Body of pancreas (tissue), 4 donors: ENCODE measurements around the gene CCND1. TPM values are rescaled to one million over a fixed set of nuclear protein-coding genes. Genes with fewer than 3 reads are reported as not detected.

ENCODE experiments used
- ATAC-seq: fragments of 150-250 bp; one replicate; pipeline ENCODE4 v1.9.1; 2016
- DNase-seq, 4 donors: peaks; one replicate each; pipeline ENCODE4 v3.0.0-alpha.2; 2019
- H3K27ac ChIP-seq, 4 donors: fragments of 200-600 bp; sonication (generic); 1 replicate in 3 of 4; 2 replicates in 1 of 4; pipeline versions ENCODE4 v1.5.1 to v1.6.1; 2016 to 2019; ENCODE audit warnings: mild to moderate bottlenecking in 1 of 4, mixed read lengths in 1 of 4, moderate library complexity in 1 of 4
- H3K27me3 ChIP-seq, 2 donors: fragments of 200-600 bp; sonication (generic); one replicate each; pipeline ENCODE4 v1.6.0; 2016; ENCODE audit warnings: mild to moderate bottlenecking in 1 of 2
- H3K36me3 ChIP-seq, 2 donors: fragments of 200-600 bp; sonication (generic); replicated peaks in 1 of 2; 2 replicates each; pipeline ENCODE4 v1.5.1; 2016; ENCODE audit warnings: low read depth in 2 of 2; ENCODE audit not compliant: insufficient read depth in 1 of 2
- H3K4me1 ChIP-seq: fragments of 200-600 bp; sonication (generic); one replicate; pipeline ENCODE4 v1.6.0; 2016
- H3K4me3 ChIP-seq, 2 donors: fragments of 200-600 bp; sonication (generic); 1 replicate in 1 of 2; 2 replicates in 1 of 2; pipeline ENCODE4 v1.5.1; 2016 to 2019
- H3K9me3 ChIP-seq, 3 donors: fragments of 200-600 bp; sonication (generic); 1 replicate in 2 of 3; 2 replicates in 1 of 3; pipeline ENCODE4 v1.5.1; 2016
- POLR2A ChIP-seq, 3 donors: fragments of 450-650 bp; IDR thresholded peaks; one replicate each; pipeline ENCODE4 v1.6.1; 2016; ENCODE audit warnings: antibody characterized with exemption in 3 of 3, mild to moderate bottlenecking in 2 of 3
- WGBS, 2 donors: methylation state at CpG; one replicate each; pipeline ENCODE4 v1.1.5; 2017; 5-methylcytosine and 5-hydroxymethylcytosine counted together
- intact Hi-C: fragments of 100-400 bp; cut with DNase I; formaldehyde crosslinking; loops from one replicate; pipeline ENCODE4 v1.15.1; 2023
- total RNA-seq, 2 donors: library from RNA; depleted of rRNA; stranded (reverse); fragments of >200 nt; gene quantifications; one replicate each; pipeline ENCODE4 v1.1.0, GENCODE V29; 2016
- TF ChIP-seq, protein P1 (sequence below), 7 experiments: fragments of 450-650 bp in 4 of 7; fragments of 200-600 bp in 3 of 7; sonication (generic) in 3 of 7; IDR thresholded peaks; one replicate each; pipeline ENCODE4 v1.5.1; 2016 to 2019; ENCODE audit warnings: antibody characterized with exemption in 7 of 7

The CCND1 gene
- total RNA-seq, 2 donors from 2014 or later = 90.3 to 201 TPM

DNA sequence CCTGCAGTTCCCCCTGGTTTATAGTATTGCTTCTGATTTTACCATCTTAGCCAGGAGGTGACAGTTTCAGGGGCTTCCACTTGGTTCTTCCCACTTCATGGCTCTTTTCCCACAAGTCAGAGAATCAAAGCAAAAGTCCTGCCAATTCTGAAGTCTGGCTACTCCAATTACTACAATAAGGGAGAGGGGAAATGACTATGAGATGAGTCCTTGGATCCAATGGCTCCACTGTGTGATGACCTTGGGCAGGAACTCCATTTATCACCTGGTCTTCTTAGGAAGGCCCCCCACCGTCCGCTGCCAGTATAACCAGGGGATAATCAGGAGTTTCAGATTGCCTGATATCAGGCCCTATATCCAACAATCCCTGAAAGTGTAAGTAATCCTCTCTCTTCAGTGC is 31.6 kb upstream of the CCND1 start:
- H3K36me3 ChIP-seq = no peaks in the 10 kb centered on the region
- ATAC-seq (no peak), DNase-seq (no peak)
- no peaks in the 10 kb centered on the region for H3K4me1 ChIP-seq
- H3K27ac ChIP-seq = no peak overlapping the region
- TF ChIP-seq, protein P1, sequence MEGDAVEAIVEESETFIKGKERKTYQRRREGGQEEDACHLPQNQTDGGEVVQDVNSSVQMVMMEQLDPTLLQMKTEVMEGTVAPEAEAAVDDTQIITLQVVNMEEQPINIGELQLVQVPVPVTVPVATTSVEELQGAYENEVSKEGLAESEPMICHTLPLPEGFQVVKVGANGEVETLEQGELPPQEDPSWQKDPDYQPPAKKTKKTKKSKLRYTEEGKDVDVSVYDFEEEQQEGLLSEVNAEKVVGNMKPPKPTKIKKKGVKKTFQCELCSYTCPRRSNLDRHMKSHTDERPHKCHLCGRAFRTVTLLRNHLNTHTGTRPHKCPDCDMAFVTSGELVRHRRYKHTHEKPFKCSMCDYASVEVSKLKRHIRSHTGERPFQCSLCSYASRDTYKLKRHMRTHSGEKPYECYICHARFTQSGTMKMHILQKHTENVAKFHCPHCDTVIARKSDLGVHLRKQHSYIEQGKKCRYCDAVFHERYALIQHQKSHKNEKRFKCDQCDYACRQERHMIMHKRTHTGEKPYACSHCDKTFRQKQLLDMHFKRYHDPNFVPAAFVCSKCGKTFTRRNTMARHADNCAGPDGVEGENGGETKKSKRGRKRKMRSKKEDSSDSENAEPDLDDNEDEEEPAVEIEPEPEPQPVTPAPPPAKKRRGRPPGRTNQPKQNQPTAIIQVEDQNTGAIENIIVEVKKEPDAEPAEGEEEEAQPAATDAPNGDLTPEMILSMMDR (IDR thresholded peaks at IDR 0.05) = no peak
- no peak for TF ChIP-seq POLR2A (IDR thresholded peaks at IDR 0.05)
- H3K9me3 ChIP-seq = peaks cover 0 to 6% (median 0%) of the 10 kb centered on the region in 3 donors
- 58 to 71% methylated on average over 2 of the region's 2 CpGs for WGBS, 2 donors
- H3K27me3 ChIP-seq = no peaks in the 10 kb centered on the region
- intact Hi-C loops = no loop called here
- no peak overlapping the region for H3K4me3 ChIP-seq

DNA sequence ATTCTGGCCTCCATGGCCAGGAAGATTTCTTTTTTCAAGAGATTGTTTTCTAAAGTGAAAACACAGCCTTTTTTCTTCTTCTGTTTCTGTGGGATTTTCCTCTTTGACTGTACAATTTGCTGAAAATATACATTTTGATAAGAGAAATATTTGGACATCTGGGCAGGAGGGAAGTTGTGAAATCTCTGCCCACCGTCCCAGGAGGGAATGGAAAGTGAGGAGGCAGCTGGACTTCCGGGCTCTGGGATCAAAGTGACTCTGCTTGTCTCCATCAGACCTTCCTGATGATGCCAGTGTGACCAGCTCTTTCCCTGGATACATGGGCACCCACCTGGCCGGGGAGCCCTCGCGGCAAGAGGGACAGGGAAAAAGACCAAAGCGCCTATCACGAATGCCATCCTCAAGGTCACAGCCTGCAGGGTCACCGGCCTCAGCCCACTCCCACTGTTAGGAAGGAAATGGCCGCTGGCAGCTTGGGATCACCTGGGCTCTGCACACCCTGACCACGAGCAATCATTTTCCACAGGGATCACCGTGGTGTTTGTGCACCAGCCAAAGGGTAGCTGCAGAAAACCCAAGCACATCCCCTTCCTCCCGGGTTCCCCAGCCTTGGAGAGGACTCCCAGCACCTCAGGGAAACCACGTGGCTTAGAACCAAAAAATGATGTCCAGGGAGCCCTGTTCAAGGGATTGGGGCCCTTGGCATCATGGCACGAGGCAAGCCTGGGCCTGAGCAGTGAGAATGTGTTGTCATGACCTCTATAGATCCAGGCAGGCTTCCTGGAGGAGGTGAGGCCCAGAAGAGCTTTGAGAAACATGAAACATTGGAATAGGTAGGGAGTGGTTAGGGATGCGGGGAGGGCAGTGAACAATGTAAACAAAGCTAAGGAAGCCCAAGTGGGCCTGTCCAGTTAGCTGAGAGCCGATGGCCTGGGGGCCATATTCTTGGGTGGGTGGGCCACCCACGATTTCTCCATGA is 29.1 kb upstream of the CCND1 start:
- no peaks in the 10 kb centered on the region for H3K36me3 ChIP-seq
- no peak overlapping the region for H3K4me3 ChIP-seq
- ATAC-seq (no peak), DNase-seq (no peak)
- H3K27me3 ChIP-seq = no peaks in the 10 kb centered on the region
- H3K4me1 ChIP-seq = no peaks in the 10 kb centered on the region
- H3K9me3 ChIP-seq = peaks cover 0 to 6% (median 0%) of the 10 kb centered on the region in 3 donors
- TF ChIP-seq, protein P1 (IDR thresholded peaks at IDR 0.05) = no peak
- no peak for TF ChIP-seq POLR2A (IDR thresholded peaks at IDR 0.05)
- intact Hi-C loops = no loop called here
- 53 to 72% methylated on average over 7 to 17 of the region's 17 CpGs for WGBS, 2 donors
- no peak overlapping the region for H3K27ac ChIP-seq

DNA sequence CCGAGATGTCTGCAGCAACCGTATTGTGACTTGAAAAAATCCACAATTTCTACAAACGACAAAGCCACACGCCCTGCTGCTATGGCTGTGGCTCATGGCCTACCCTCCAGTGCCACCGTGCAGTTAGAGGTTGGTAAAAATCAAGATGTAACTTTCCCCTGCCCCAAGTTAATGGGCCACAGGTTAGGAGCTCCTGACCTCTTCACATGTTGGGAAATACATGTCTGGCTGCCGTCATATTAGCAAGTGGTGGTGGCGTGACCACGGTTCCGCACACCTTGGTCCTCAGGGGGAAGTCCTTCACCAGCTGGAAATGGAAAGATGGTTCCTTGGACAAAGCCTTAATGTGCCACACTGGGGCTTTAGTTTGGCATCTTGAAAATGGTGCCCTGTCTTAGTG is 27.4 kb upstream of the CCND1 start:
- H3K4me1 ChIP-seq = no peaks in the 10 kb centered on the region
- no peak for DNase-seq
- TF ChIP-seq POLR2A (IDR thresholded peaks at IDR 0.05) = no peak
- TF ChIP-seq, protein P1 (IDR thresholded peaks at IDR 0.05) = no peak
- H3K9me3 ChIP-seq = peaks cover 0 to 6% (median 0%) of the 10 kb centered on the region in 3 donors
- intact Hi-C loops = no loop called here
- H3K36me3 ChIP-seq = no peaks in the 10 kb centered on the region
- ATAC-seq = no peak
- 80 to 86% methylated on average over 9 of the region's 9 CpGs for WGBS, 2 donors
- H3K4me3 ChIP-seq = no peak overlapping the region
- H3K27ac ChIP-seq = no peak overlapping the region
- no peaks in the 10 kb centered on the region for H3K27me3 ChIP-seq

DNA sequence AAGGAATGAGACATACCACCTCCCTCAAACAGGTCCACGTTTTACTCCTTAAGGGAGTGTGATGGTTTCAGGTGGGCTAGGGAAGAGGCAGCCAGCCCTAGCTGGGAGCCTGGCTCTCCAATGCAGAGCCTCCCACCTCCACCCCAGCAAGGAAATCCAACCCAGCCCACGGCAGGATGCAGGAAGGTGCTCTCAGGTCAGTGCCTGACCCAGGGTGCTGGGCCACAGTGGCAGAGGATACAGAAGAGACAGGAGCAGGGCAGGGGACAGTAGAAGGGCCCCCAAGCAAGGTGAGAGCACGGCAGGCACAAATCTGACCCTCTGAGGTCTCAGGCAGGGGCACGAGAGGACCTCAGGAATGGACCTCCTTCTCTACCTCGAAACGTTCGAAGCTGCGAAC is 26.9 kb upstream of the CCND1 start:
- 61 to 75% methylated on average over 7 to 8 of the region's 8 CpGs for WGBS, 2 donors
- ATAC-seq = no peak
- intact Hi-C loops = no loop called here
- peaks cover 0 to 6% (median 0%) of the 10 kb centered on the region in 3 donors for H3K9me3 ChIP-seq
- H3K4me1 ChIP-seq = no peaks in the 10 kb centered on the region
- no peak for DNase-seq
- H3K36me3 ChIP-seq = no peaks in the 10 kb centered on the region
- H3K27ac ChIP-seq = no peak overlapping the region
- TF ChIP-seq, protein P1 (IDR thresholded peaks at IDR 0.05) = no peak
- TF ChIP-seq POLR2A (IDR thresholded peaks at IDR 0.05) = no peak
- H3K27me3 ChIP-seq = no peaks in the 10 kb centered on the region
- no peak overlapping the region for H3K4me3 ChIP-seq
